HG02623 (cell line): Measurements from ENCODE around the gene OR10R2.
"Not testable (repeated sequence)": the region's sequence is repeated elsewhere in the genome, so short reads cannot be mapped to it uniquely, and the experiment has no call there.

Experiments used
- ATAC-seq: cut with Tn5 transposase; IDR thresholded peaks from one replicate; pipeline ENCODE4 v1.9.1; 2021; ENCODE audit warnings: moderate library complexity; ENCODE audit not compliant: unreplicated experiment

The OR10R2 gene, protein sequence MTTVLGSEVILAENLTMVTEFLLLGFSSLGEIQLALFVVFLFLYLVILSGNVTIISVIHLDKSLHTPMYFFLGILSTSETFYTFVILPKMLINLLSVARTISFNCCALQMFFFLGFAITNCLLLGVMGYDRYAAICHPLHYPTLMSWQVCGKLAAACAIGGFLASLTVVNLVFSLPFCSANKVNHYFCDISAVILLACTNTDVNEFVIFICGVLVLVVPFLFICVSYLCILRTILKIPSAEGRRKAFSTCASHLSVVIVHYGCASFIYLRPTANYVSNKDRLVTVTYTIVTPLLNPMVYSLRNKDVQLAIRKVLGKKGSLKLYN

DNA sequence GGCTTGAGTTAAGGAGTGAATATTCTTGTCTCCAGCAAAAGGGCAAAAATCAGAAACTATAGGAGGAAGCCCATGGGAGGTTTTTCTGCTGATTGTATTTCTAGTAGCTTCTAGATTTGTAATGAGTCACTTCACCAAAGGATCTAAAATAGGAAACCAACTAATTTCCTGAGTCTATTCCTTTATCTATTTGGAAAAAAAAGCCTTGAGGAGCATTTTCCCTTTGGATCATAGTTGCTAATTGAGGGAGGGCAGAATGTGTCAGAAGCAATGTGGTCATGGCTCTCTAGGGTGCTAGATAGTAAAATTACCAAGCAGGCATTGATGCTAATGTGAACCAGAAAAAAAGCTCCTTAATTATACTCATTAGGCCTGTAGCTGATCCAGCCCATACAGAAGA is at the start of gene OR10R2:
TSS of gene OR10R2 (plus strand) at position 301 of the 400 bp plus-strand sequence. CDS start 106 bp downstream, outside the sequence.
- no peak for ATAC-seq

DNA sequence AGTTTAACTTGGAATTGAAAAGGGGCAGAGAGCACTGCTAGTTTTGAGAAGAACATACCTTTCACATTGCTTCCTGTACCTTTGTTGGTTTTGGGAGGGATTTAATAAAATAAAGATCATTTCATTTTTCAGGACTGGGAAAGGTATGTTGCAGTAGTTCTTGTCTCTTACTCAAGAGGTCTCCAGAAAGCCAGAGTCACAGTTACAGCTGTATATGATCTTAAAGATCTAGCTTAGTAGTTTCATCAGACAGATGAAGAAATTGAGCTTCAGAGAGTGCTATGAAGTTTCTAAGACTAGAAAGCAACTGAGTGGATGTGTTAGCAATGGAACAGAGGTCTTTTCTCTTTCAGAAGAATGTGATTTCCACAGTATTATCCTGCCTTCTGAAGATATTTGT is 47.0 kb upstream of the OR10R2 start:
- no peak for ATAC-seq

DNA sequence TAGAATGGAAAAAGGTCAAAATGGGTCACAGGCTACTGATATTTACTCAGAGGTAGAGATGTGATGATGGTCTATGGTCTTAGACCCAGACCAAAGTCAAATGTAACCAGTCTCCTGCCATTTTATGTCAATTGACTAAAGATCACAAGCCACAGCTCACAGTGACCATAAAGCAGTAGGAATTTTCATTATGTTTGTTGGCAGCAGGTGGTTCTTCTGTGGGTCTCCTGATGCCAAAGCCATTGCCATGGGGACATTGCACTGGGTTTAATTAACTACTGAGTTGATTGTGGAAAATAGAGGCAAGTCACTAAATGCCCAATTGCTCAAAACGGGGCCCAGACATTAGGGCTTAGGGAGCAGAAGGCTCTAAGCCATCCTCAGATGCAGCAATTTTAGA is 45.9 kb upstream of the OR10R2 start, which contains the start of gene OR10K2:
TSS of gene OR10K2 (minus strand) at position 101 of the 400 bp plus-strand sequence. CDS start 5,371 bp downstream, outside the sequence.
- ATAC-seq, result no peak

- ATAC-seq, result not testable (repeated sequence)
These were observed 41.9 kb upstream of the OR10R2 start for GRCh38 chr1:158430163-158430562.

DNA sequence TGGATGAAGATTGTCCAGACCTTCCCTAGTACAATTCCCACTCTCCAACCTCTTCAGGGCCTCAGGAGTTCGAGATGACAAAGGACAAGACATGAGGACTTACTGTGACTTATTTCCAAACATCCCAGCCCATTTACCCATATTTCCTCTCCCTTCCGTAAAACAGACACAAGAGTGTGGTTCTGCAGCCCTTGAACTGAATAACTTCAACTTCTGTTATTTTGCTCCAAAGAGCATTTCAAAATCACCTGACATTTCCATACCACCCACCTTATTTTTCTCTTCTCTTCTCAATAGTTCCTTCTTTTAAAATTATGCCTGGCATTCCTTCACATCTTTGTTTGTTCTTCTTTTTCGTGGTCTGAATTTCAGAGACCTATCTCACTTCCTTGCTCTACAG is 37.3 kb upstream of the OR10R2 start:
- ATAC-seq, result no peak

DNA sequence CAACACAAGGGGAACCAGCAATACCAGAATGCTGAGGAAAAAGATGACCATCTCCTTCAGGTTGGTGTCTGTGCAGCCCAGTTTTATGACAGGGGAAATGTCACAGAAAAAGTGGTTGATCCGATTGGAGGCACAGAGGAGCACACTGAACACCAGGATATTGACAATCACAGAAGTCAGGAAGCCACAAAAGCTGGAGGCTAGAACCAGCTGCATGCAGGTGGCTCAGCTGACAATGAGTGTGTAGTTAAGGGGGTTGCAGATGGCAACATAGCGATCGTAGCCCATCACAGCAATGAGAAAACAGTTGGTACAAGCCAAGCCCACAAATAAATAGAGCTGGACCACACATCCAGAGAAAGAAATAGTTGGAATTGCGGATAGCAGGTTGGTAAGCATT is 26.6 kb upstream of the OR10R2 start:
- ATAC-seq, result no peak

DNA sequence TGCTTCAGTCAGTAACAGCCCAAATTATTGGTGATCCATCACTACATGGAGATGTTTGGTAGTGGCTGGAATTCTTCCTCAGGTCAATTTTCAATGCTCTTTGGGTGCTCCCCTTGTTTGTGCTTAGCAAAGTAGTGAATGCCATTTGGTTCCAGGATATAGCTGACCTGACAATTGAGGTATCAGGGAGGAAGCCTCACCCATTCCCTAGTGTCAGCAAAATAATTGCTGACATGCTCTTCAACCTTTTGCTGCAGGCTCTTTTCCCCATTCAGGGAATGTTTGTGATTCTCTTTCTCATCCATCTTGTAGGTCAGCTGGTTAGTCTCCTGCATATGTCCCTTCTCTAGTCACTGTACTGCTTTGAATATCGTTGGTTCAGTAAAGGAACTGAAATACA is 17.5 kb upstream of the OR10R2 start:
- no peak for ATAC-seq

- no peak for ATAC-seq
These were observed 14.8 kb upstream of the OR10R2 start for GRCh38 chr1:158457246-158457645.

- no peak for ATAC-seq
These were observed 13.8 kb upstream of the OR10R2 start for GRCh38 chr1:158458263-158458662.

DNA sequence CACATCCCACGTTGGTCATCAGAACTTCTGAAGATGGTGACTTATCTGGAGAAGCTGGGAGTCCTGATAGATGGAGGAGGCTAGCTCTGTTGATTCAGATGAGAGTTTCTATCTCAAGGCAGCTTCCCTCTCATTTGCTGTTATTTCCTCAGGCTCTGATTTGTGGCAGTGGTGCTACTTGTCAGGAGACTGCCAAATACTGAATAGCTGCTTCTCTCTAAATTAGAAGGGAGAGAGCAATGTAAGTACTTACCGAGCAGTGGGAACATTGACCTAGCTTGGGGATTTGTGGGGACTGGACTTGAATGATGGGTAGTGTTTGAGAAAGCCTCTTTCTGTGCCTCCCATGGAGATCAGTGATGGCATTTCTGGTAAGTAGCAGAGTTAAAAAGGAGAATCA is 10.5 kb upstream of the OR10R2 start, which contains the start of gene OR10K1:
TSS of gene OR10K1 (plus strand) at position 301 of the 400 bp plus-strand sequence. CDS start 3,728 bp downstream, outside the sequence.
- no peak for ATAC-seq

- ATAC-seq, result no peak
These were observed 13.4 kb downstream of the OR10R2 start for GRCh38 chr1:158485455-158485854.

- ATAC-seq, result no peak
These were observed 19.3 kb downstream of the OR10R2 start for GRCh38 chr1:158491316-158491715.

GRCh38 chr1:158493054-158493453 is 21.0 kb downstream of the OR10R2 start:
- no peak for ATAC-seq

DNA sequence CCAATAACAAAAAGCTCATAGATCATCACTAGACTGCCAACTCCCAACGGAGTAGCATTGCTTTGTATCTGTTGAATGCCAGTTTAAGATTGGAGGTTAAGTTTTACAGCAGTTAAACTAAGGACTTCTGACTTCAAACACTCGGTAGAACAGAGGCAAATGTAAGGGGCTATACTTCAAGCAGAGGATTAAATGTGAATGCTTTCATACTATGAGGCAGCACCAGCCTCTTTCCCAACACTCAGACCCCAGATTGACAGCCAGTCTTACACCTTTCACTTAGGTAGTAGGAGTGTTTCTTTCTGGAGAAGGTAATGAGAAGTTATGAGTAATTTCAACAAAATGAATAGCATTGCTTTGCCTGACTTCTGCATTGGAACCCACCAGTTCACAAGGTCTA is 22.8 kb downstream of the OR10R2 start:
- ATAC-seq, result no peak

GRCh38 chr1:158496374-158496773 is 24.4 kb downstream of the OR10R2 start:
- ATAC-seq, result no peak

- no peak for ATAC-seq
These were observed 34.5 kb downstream of the OR10R2 start for GRCh38 chr1:158506369-158506987.

DNA sequence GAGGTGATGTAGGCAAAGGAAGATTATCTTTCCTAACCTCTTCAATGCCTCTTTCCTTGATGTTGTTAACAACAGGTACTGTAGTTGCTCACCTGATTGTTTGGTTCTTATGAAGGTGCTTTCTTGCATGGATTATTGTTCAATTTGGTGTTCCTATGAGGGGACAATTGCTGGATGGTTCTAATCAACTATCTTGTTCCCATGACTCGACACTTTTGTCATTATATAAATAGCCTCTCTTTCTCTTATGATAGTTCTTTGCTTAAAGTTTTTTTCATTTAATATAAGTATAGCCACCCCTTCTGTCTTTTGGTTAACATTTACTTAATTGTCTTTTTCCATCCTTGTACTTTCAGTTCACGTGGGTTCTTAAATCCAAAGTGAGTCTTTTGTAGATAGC is 35.5 kb downstream of the OR10R2 start:
- ATAC-seq, result no peak

DNA sequence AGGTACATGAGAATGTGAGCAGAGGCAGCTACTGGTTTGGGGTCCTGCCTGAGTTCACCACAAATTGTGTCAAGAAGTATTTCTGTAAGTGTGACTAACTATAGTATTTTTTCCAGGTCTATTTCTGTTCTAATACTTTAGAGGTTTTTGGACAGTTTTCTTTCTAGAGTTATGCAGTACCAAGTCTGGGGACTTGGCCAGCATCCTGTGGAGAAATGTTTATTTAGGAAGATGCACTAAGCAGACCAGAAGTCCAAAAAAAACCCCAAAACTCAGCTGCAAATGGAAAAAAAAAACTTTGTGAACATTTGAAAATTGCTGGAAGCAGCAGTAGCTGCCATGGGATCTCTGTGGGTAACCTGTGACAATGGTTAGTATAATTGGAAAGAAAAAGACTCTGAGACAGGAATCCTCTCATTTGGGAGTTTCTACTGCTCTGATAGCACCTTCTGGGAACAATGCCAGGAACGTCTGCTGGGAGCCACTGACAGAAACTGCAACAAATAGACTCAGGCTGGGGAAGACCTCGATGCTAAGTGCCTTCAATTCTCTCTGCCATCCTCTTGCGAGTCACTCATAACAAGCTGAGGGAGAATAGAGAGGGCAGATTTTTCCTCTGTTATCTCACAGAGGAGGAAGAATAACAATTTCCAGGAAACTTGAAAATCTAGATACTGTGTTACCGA is 37.6 kb downstream of the OR10R2 start:
- no peak for ATAC-seq

GRCh38 chr1:158516966-158517365 is 44.9 kb downstream of the OR10R2 start:
- ATAC-seq, result no peak

DNA sequence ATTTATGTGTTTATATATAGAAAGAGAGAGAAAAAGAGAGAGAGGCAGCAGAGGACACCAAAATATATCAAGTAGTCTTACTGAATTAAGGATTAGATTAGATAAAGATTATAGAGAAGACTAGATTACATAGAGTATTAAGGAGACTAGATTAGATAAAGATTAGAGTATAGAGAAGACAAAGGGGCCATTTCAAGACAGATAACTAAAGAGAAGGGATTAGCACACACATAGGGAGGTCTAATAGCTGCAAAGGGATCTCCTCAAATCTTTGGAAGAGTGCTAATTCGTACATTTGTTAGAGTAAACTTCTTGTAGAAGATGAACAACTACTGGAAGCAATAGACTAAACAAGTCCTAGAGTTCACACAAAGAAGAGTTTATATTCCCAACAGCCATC is 48.0 kb downstream of the OR10R2 start:
- no peak for ATAC-seq

- no peak for ATAC-seq
These were observed 49.1 kb downstream of the OR10R2 start for GRCh38 chr1:158520955-158521665.
